Thyroid gland (tissue), 4 donors: ENCODE data around the gene CNKSR1. TPM values are rescaled to one million over a fixed set of nuclear protein-coding genes. Genes with fewer than 3 reads are reported as not detected.

ENCODE experiments used
- DNase-seq, 2 donors: peaks; one replicate each; pipeline ENCODE4 v3.0.0-alpha.2; 2019
- H3K27ac ChIP-seq, 3 donors: fragments of 200-600 bp; sonication (generic); 1 replicate in 2 of 3; 2 replicates in 1 of 3; pipeline ENCODE4 v1.5.1; 2016 to 2019; ENCODE audit warnings: mild to moderate bottlenecking in 1 of 3, moderate library complexity in 1 of 3
- H3K27me3 ChIP-seq: fragments of 200-600 bp; sonication (generic); one replicate; pipeline ENCODE4 v1.5.1; 2019
- H3K36me3 ChIP-seq, 2 donors: fragments of 200-600 bp; sonication (generic); one replicate each; pipeline ENCODE4 v1.5.1; 2016 to 2019
- H3K4me1 ChIP-seq, 2 donors: fragments of 200-600 bp; sonication (generic); one replicate each; pipeline ENCODE4 v1.5.1; 2017 to 2019
- H3K4me3 ChIP-seq, 3 donors: fragments of 200-600 bp; sonication (generic); replicated peaks in 1 of 3; 1 replicate in 2 of 3; 2 replicates in 1 of 3; pipeline ENCODE4 v1.5.1; 2016; ENCODE audit warnings: mild to moderate bottlenecking in 1 of 3
- H3K9me3 ChIP-seq: fragments of 200-600 bp; sonication (generic); one replicate; pipeline ENCODE4 v1.5.1; 2017
- CTCF ChIP-seq, 6 experiments: fragments of 200-600 bp in 3 of 6; fragments of 450-650 bp in 3 of 6; sonication (generic) in 3 of 6; IDR thresholded peaks; one replicate each; pipeline ENCODE4 v1.5.1; 2016 to 2019; ENCODE audit warnings: antibody characterized with exemption in 6 of 6, mild to moderate bottlenecking in 2 of 6, inconsistent platforms in 1 of 6, moderate library complexity in 1 of 6
- POLR2A ChIP-seq, 2 donors: fragments of 450-650 bp; IDR thresholded peaks; one replicate each; pipeline ENCODE4 v1.6.1; 2017; ENCODE audit warnings: antibody characterized with exemption in 2 of 2, mild to moderate bottlenecking in 2 of 2, moderate library complexity in 1 of 2
- whole genome bisulfite sequencing, 2 donors: methylation state at CpG; one replicate each; pipeline ENCODE4 v1.1.5; 2017; 5-methylcytosine and 5-hydroxymethylcytosine counted together
- intact Hi-C: fragments of 100-400 bp; cut with DNase I; formaldehyde crosslinking; loops from one replicate; pipeline ENCODE4 v1.15.1; 2023
- total RNA-seq, 4 donors: library from RNA; depleted of rRNA; stranded (reverse); fragments of >200 nt; gene quantifications; one replicate each; pipeline ENCODE4 v1.2.3, GENCODE V29; 2016

The CNKSR1 gene
- total RNA-seq, 4 donors from 2014 or later: 20.0 to 81.2 (median 31.6) TPM

- TF ChIP-seq POLR2A (IDR thresholded peaks at IDR 0.05) (no peak), CTCF (IDR thresholded peaks at IDR 0.05) (no peak)
These were observed 42.8 kb upstream of the CNKSR1 start for GRCh38 chr1:26134466-26134865.

GRCh38 chr1:26138974-26139558, 38.2 kb upstream of the CNKSR1 start:
- peak; percentile 66 to 74 for DNase-seq
- no peaks in the 10 kb centered on the region for H3K27me3 ChIP-seq
- H3K9me3 ChIP-seq: no peaks in the 10 kb centered on the region
- TF ChIP-seq POLR2A (IDR thresholded peaks at IDR 0.05) (peak in 1 of 2 donors; percentile 11), CTCF (IDR thresholded peaks at IDR 0.05) (no peak)
- WGBS, 2 donors: 20 to 21% methylated on average over 3 of the region's 3 CpGs
- intact Hi-C loops: no loop called here
- H3K27ac ChIP-seq: peak overlapping the region; percentile 41 to 74 (median 72)
- H3K4me3 ChIP-seq: no peak overlapping the region
- H3K36me3 ChIP-seq: no peaks in the 10 kb centered on the region
- H3K4me1 ChIP-seq: peaks cover 23 to 25% of the 10 kb centered on the region in 2 donors

More at GRCh38 chr1:26134466-26134865, 42.8 kb upstream of the CNKSR1 start:
- Histone ChIP-seq H3K4me1 (peaks cover 8 to 25% of the 10 kb centered on the region in 2 donors), H3K36me3 (no peaks in the 10 kb centered on the region), H3K4me3 (no peak overlapping the region), H3K27me3 (no peaks in the 10 kb centered on the region), H3K9me3 (no peaks in the 10 kb centered on the region), H3K27ac (no peak overlapping the region)
- DNase-seq: no peak
- WGBS, 2 donors: 88 to 93% methylated on average over 3 of the region's 3 CpGs
- intact Hi-C loops: no loop called here

- intact Hi-C loops: loop anchor here (10.0 kb wide), 1 partner anchor 107 kb away; no protein-coding TSS in a partner anchor
- no peaks in the 10 kb centered on the region for H3K36me3 ChIP-seq
- H3K4me1 ChIP-seq: peaks cover 23 to 25% of the 10 kb centered on the region in 2 donors
- no peaks in the 10 kb centered on the region for H3K27me3 ChIP-seq
- no peak overlapping the region for H3K4me3 ChIP-seq
- DNase-seq: no peak
- TF ChIP-seq POLR2A (IDR thresholded peaks at IDR 0.05) (no peak), CTCF (IDR thresholded peaks at IDR 0.05) (no peak)
- H3K9me3 ChIP-seq: no peaks in the 10 kb centered on the region
- no peak overlapping the region for H3K27ac ChIP-seq
- WGBS, 2 donors: 89 to 92% methylated on average over 8 of the region's 8 CpGs
These were observed 35.1 kb upstream of the CNKSR1 start for GRCh38 chr1:26142159-26142558.

- no peak overlapping the region for H3K27ac ChIP-seq
- peak; percentile 88 to 89 for DNase-seq
- intact Hi-C loops: loop anchor here (2.0 to 10.0 kb wide), 2 partner anchors 40 to 110 kb away; no protein-coding TSS in a partner anchor
- WGBS, 2 donors: 26 to 28% methylated on average over 12 to 19 of the region's 19 CpGs
- H3K4me1 ChIP-seq: peaks cover 4 to 6% of the 10 kb centered on the region in 2 donors
- no peak overlapping the region for H3K4me3 ChIP-seq
- no peak for TF ChIP-seq POLR2A (IDR thresholded peaks at IDR 0.05)
- TF ChIP-seq CTCF (IDR thresholded peaks at IDR 0.05): peak; percentile 39 to 86 (median 72)
- H3K9me3 ChIP-seq: no peaks in the 10 kb centered on the region
- H3K36me3 ChIP-seq: no peaks in the 10 kb centered on the region
- H3K27me3 ChIP-seq: no peaks in the 10 kb centered on the region
These were observed 32.0 kb upstream of the CNKSR1 start for GRCh38 chr1:26145041-26145959.

GRCh38 chr1:26145960-26146294, 31.4 kb upstream of the CNKSR1 start:
- Histone ChIP-seq H3K4me1 (no peaks in the 10 kb centered on the region), H3K27ac (no peak overlapping the region), H3K4me3 (no peak overlapping the region), H3K27me3 (no peaks in the 10 kb centered on the region), H3K36me3 (no peaks in the 10 kb centered on the region), H3K9me3 (no peaks in the 10 kb centered on the region)
- TF ChIP-seq CTCF (IDR thresholded peaks at IDR 0.05) (no peak), POLR2A (IDR thresholded peaks at IDR 0.05) (no peak)
- intact Hi-C loops: loop anchor here (2.0 to 10.0 kb wide), 2 partner anchors 41 to 111 kb away; no protein-coding TSS in a partner anchor
- WGBS, 2 donors: 35 to 53% methylated on average over 6 of the region's 6 CpGs
- no peak for DNase-seq
